ENCODE data around the gene NOL11.
"Not testable (repeated sequence)": the region's sequence is repeated elsewhere in the genome, so short reads cannot be mapped to it uniquely, and the experiment has no call there.

Gene NOL11

DNA sequence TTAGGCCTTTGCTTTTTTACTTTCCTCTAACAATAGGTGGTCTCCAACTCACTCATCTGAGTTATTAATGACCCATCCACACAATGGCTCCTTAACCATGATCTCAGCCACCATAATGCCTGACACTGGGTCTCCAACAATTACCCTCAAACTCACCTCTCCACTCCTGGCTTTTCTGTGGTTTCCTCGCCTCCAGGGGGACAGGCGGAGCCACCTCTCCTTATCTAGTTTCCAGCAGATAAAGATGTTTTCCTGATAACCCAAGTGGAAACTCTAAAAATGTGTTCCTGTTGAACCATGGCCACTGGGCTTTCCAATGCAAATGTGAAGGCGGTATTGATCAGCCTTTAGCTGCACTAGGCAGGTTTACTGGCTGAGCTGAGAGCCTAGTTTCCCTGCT, 9.4 kb upstream of the NOL11 start:
- no peak for DNase-seq (ENCODE audit: low spot score)

DNA sequence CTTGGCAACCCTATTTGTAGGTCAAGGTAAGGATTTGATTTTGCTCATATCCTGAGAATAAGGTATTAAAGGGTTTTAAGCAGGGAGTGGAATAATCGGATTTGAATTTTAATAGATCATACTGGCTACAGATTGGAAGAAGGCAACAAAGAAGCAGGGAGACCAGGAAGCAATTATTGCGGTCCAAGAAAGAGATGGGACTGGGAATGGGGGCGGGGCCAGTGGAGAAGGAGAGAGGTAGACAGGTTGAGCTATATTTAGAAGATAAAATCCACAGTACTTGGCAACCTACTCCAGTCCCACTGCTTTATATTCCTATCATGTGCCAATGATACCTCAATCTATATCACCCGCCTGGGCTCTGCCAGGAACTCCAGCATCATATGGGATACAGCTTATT, 5.8 kb upstream of the NOL11 start:
- peak; percentile 72 for DNase-seq (ENCODE audit: low spot score)

DNA sequence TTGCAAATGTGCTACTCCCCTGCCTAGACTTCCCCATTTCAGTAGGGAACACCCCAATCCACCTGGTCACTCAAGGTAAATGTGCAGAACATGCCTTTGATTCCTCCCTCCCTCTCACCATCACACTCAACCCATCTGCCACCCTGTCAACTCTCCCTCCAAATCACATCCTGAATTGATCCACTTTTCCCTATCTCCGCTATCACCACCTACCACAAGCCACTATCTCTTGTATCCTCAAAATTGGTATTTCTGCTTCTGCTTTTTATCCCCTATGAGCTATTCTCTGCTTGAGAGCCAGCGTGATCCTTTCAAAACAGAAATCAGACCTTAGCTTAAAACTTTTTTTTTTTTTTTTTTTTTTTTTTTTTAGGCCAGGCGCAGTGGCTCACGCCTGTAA, 5.4 kb upstream of the NOL11 start:
- no peak for DNase-seq (ENCODE audit: low spot score)

DNA sequence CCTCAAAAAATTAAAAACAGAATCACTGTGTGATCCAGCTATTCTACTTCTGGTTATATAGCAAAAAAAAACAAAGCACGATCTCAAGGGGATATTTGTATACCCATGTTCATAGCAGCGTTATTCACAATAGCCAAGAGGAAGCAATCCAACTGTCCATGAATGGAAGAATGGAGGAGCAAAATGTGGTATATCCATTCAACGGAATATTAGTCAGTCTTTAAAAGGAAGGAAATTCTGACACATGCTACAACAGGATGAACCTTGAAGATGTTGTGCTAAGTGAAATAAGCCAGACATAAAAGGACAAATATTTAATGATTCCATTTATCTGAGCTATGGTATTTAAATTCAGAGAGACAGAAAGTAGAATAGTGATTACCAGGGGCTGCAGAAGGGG, 4.6 kb upstream of the NOL11 start:
- no peak for DNase-seq (ENCODE audit: low spot score)

DNA sequence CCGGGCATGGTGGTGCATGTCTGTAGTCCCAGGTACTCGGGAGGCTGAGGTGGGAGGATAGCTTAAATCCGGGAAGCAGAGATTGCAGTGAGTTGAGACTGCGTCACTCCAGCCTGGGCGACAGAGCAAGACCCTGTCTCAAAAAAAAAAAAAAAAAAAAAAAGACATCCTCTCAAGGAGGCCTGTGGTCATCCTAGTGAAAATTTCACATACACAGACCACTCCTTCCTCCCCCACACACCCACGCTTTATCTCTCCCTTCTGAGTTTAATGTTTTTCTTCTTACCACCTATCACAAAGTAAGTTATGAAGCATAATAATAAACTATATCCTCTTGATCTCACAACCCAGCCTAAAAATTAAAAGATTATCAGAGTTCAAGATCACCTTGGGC, 1.3 kb upstream of the NOL11 start:
- no peak for DNase-seq (ENCODE audit: low spot score)

DNA sequence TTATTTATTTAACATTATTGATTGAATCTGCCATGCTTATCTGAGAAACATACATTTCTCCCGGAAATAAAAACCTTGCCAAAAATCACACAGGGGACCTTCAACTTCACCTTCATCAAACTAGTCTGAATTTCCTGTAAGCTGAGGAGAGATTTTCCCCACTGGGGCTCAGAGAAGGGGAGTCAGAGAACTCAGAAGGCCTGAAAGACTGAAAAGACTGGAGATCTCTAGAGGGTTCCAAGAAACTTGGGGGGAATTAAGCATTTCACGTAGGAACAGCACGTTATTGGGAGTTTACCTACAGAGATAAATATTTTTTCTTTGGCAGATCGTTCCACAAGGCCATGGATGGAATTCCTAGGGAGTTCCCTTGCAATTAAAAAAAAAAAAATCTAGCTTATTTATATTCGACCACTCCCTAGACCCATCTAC, 528 bp upstream of the NOL11 start:
- DNase-seq (ENCODE audit: low spot score): peak; percentile 30

DNA sequence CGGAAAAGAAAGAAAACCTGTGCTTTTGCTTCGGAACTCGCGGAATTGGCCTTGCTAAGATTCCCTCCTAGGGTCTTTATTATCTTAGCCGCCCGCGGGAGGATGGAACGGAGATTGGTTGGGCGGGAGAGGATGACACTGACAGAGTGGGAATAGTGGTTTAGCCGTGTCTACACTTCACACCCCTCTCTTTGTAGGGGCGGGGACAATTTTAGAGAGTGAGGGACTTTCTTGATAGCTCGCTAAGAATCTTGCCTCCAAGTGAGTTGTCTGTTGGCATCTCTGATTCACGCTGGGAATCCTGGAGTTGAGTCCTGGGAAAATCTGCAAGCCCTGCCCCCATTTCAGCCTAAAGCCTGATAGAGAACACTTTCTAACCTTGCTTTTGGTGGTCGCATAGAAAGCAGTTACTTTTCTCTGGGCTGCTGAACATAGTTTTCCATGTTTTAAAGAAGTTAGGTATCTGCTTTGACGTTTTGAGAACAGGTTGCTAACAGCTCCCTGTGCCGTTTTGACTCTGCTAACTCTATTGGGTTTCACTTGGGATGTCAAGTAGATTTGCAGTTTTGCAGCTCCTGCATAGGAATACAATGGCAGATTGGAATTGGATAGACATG, 697 bp downstream of the NOL11 start:
- peak; percentile 53 for DNase-seq (ENCODE audit: low spot score)

DNA sequence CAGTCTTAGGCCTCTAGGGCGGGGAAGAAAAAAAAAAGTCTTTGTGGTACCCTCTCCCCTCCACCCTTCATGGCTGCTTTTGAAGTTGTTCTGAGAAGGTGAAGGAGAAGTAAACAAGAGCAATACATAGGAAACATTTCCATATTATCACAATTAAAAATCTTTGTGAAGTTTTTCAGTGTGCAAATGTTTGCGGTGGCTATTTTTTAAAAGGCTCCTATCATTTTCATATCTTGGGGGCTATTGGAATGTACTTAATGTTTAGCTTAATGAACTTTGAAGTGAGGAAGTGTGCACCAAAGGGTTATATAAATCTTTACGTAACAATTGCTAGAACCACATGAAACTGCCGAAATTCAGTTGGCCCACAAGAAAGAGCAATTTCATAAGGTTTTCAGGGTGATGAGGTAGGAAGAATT, 7.6 kb downstream of the NOL11 start:
- no peak for DNase-seq (ENCODE audit: low spot score)

DNA sequence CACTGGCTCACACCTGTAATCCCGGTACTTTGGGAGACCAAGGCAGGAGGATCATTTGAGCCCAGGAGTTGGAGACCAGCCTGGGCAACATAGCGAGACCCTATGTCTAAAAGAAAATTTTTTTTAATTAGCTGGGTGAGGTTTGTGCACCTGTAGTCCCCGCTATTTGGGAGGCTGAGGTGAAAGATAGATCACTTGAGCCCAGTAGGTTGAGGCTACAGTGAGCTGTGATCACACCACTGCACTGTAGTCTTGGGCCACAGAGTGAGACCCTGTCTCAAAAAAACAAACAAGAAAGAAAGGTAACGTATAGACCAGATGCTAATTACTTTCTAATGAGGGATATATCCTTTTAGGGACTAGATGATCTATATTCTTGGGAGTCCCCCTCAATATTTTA, 8.1 kb downstream of the NOL11 start:
- no peak for DNase-seq (ENCODE audit: low spot score)

DNA sequence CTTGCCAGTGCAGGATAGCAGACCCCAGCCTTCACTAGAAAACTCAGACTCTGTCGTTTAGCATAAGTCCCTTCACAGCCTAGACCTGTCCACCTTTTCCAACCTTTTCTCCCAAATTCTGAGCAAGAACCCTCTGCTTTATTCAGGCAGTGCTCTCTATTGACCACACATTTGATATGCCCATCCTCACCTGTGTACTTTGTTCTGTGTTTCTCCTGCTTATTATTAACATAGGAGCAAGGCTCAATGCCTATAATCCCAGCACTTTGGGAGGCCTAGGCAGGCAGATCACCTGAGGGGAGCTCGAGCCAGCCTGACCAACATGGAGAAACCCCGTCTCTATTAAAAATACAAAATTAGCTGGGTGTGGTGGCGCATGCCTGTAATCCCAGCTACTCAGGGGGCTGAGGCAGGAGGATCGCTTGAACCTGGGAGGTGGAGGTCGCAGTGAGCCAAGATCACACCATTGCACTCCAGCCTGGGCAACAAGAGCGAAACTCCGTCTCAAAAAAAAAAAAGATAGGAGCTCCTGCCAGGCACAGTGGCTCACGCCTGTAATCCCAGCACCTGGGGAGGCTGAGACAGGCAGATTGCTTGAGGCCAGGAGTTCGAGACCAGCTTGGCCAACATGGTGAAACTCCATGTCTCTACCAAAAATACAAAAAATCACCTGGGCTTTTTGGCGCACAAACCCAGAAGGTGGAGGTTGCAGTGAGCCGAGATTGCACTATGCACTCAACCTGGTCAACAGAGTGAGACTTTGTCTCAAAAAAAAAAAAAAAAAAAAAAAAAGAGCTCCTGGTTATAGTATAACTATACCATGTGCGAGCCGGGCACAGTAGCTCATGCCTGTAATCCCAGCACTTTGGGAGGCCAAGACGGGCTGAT, 9.7 kb downstream of the NOL11 start:
- DNase-seq (ENCODE audit: low spot score): not testable (repeated sequence)

DNA sequence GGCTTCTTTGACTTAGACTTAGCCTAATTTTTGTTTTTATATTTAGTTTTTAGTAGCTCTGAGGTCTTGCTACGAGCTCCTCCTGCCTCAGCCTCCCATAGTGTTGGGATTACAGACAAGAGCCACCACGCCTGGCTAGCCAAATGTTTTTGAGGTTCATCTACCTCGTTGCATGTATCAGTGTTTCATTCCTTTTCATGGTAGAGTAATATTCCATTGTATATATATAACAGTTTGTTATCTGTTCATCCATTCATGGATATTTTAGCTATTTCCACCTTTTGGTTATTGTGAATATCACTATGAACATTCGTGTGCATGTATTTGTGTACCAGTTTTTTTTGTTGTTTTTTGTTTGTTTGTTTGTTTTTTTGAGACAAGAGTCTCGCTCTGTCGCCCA, 12.2 kb downstream of the NOL11 start:
- DNase-seq (ENCODE audit: low spot score): no peak

DNA sequence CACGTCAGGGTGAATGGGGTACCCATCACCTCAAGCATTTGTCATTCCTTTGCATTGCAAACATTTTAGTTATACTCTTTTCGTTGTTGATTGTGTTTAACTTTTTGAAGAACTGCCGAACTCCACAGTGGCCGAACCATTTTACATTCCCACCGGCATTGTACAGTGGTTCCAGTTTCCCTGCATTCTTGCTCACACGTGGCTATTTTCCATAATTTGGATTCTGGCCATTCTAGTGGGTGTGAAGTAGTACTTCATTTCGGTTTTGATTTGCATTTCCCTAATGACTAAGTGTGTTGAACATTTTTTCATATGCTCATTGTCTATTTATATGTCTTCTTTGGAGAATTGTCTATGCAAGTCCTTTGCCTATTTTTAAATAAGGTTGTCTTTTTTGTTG, 13.0 kb downstream of the NOL11 start:
- no peak for DNase-seq (ENCODE audit: low spot score)

DNA sequence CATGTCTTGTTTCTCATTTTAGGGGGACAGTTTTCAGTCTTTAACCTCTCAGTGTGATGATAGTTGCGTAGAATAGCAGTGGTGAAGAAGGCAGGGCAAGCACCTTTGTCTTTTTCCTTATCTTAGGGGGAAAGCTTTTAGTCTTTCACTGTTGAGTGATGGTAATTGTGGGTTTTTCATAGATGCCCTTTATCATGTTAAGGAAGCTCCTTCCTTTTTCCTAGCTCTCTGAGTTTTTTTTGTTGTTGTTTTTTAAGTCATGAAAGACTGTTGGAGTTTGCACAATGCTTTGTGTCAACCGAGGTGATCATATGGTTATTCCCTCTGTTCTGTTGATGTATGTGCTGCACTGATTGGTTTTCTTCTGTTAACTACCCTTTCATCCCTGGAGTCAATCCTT, 15.7 kb downstream of the NOL11 start:
- DNase-seq (ENCODE audit: low spot score): no peak

DNA sequence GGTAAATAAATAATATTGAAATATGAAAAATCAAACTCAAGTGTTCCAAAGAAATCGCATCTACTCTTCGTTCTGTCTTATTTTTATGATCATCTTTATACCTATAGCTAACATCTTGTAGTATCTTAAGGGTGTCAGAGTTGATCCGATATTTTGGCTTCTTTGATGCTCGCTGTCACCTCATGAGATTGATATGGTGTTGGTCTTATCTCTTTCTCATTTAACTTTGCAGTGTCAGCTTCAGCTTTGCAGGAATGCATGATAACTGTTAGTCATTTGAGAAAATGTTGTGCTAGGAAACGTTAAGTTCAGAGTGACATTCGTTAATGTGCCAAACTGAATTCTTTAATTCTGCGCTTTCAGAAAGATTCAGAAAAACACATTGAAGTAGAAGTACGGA, 19.4 kb downstream of the NOL11 start:
- DNase-seq (ENCODE audit: low spot score): no peak

DNA sequence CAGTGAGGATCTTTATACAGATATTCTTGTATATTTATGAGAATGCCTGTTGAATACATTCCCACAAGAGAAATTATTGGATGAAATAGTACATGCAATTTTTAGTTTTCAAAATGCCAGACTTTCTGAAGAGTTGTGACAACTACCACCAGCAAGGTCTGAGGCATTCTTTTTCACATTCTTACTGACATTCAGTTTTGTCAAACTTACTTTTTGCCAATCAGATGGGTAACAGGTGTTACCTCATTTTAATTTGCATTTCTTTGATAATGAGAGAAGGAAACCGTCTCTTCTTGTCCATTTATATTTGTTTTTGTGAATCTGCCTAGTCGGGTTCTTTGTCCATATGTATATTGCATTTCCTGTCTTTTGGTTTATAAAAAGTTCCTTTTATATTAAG, 24.3 kb downstream of the NOL11 start:
- no peak for DNase-seq (ENCODE audit: low spot score)

DNA sequence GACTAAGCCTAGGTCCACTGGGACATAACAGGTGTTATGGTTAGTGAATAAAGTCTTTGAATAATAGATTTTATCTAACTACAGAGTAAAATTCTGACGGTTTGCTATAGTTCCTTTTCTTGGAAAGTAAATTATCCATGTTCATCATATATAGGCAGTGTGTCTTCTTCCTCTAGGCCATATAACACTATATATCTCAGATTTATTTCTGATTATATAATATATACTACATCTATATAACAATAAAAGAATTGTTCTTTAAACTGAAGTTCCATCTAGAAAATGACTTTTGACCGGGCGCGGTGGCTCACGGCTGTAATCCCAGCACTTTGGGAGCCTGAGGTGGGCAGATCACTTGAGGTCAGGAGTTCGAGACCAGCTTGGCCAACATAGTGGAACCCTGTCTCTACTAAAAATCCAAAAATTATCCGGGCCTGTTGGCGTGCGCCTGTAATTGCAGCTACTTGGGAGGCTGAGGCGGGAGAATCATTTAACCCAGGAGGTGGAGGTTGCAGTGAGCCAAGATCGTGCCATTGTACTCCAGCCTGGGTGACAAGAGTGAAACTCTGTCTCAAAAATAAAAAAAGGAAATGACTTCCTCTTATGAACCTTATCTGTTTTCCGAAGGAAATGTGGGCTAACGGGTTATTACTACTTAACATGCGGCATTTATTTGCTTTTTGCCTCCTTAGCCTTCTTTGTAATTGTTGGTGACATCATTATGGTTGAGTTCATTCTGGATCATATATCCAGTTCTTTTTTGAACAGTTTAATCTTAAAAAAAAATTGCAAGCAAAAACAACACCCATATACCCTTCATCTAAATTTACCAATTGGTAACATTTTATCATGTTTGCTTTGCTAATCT, 29.2 kb downstream of the NOL11 start:
- DNase-seq (ENCODE audit: low spot score): no peak

DNA sequence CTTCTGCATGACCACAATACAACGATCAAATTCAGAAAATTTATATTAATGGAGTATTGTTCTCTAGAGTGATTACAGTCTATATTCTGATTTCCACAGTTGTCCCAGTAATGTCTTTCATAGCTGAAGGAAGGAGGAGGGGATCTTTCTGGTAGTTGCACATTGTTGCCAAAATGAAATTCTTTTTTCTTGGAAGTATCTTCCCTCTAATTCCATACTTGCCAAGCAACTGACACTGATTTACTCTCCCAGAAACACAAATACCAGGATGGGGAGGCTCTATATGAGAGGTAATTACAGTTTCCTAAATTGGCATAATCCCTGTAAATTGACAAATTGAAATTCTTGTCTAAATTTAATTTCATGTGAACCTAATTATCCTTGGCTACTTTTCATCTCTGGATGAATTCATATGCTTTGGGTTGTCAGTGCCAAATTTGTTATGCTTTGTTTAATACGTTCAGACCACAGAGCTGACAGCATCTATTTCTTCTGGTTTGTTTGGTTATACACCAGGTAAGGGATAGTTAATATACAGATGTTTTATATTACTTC, 30.0 kb downstream of the NOL11 start:
- no peak for DNase-seq (ENCODE audit: low spot score)

DNA sequence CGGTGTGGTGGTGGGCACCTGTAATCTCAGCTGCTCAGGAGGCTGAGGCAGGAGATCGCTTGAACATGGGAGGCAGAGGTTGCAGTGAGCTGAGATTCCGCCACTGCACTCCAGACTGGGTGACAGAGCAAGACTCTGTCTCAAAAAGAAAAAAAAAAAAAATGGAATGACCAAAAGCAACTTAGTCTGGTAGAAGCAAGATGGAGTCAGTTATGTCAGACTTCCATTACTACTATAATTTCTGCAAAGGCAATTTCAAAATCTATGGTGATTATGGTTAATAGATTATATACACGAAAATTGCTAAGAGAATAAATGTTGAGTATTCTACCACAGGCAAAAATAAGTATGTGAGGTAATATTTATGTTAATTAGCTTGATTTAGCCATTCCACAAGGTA, 32.3 kb downstream of the NOL11 start:
- DNase-seq (ENCODE audit: low spot score): no peak

DNA sequence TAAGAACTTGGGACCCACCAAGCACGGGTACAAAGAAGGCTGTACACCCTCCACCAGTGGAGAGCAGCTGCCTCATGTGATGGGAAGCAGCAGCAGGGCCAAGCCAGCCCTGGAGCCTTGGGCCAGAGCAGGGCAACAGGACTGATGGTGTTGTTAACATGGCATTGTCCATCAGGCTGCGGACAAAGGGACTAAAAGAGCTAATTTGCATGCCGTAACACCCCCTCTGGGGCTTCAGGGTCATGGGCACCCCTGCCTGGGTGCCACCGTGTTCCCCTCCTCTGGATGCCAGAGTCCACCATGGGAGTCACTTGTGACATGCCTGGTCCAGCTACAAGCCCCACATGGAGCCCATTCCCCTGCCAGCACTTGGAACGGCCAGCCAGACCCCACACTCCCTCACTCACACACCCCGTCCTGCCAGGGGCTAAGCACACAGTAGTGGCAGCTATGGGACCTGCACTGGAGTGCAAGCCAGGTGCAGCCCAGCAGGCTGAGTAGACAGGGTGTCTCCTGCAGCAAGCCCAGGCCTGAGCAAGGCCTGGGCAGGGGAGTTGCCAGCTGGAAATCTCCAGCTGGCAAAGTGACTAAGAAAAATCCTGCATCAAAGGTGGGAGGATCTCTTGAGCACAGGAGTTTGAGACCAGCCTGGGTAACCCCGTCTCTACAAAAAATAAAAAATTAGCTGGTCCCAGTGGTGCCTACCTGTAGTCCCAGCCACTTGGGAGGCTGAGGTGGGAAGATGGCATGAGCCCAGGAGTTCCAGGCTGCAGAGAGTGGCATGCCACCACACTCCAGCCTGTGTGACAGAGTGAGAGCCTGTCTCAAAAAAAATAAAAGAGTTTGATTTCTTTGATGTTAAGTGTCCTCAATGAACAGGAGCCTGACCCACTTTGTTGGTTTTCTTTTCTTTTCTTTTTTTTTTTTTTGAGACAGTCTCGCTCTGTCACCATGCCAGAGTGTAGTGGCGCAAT, 33.7 kb downstream of the NOL11 start:
- no peak for DNase-seq (ENCODE audit: low spot score)

DNA sequence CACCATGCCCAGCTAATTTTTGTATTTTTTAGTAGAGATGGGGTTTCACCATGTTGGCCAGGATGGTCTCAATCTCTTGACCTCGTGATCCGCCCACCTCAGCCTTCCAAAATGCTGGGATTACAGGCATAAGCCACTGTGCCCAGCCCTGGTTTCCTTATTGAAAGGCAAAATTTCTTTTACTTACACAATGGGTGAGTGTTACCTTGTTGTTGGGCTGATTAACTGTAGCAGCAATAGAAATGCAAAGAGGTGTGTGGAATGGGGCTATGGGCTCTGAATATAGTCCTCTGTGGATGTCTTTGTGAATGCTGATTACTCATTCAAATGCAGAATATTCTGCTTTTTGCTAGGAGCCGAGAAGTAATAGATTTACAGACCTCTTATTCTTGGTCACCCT, 34.4 kb downstream of the NOL11 start:
- DNase-seq (ENCODE audit: low spot score): not testable (repeated sequence)

DNA sequence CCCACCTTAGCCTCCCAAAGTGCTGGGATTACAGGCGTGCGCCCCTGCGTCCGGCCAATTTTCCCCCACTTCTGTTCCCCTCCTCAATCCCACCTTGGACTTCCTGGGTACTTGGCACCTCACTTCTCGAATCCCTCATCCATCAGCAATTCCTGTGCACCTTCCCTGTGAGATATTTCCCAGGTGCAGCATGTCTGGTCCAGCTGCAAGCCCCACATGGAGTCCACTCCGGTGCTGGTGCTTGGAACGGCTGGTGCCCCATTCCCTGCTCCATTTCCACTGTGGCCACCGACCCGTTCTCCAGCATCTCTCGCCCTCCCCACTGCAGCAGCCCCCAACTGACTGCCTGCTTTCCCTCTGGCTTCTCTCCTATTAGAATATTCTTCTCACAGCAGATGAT, 35.3 kb downstream of the NOL11 start:
- DNase-seq (ENCODE audit: low spot score): no peak
